Spinal cord (tissue), 10 donors: ENCODE measurements around the gene TMEM150C. TPM values are rescaled to one million over a fixed set of nuclear protein-coding genes. Genes with fewer than 3 reads are reported as not detected.
"Not testable (repeated sequence)": the region's sequence is repeated elsewhere in the genome, so short reads cannot be mapped to it uniquely, and the experiment has no call there.

Experiments used
- DNase-seq, 6 donors: peaks; one replicate each; pipeline versions ENCODE4 v3.0.0 to v3.0.0-alpha.2; 2013 to 2015; ENCODE audit warnings: low spot score in 6 of 6, low read depth in 4 of 6
- H3K27ac ChIP-seq: one replicate; pipeline ENCODE4 v1.5.1; 2013; ENCODE audit warnings: low read depth, low read length, control low read depth
- H3K27me3 ChIP-seq: one replicate; pipeline ENCODE4 v1.6.1; 2013; ENCODE audit warnings: low read length; ENCODE audit not compliant: control insufficient read depth, insufficient read depth
- H3K36me3 ChIP-seq: one replicate; pipeline ENCODE4 v1.6.1; 2013; ENCODE audit warnings: low read length; ENCODE audit not compliant: control insufficient read depth, insufficient read depth
- H3K4me1 ChIP-seq: one replicate; pipeline ENCODE4 v1.6.1; 2013; ENCODE audit warnings: low read length; ENCODE audit not compliant: control insufficient read depth, insufficient read depth
- H3K4me3 ChIP-seq: one replicate; pipeline ENCODE4 v1.5.1; 2013; ENCODE audit warnings: low read depth, low read length, control low read depth
- H3K9me3 ChIP-seq: one replicate; pipeline ENCODE4 v1.6.1; 2013; ENCODE audit warnings: low read length; ENCODE audit not compliant: control insufficient read depth, insufficient read depth
- WGBS: methylation state at CpG from one replicate; pipeline ENCODE4 v1.1.5; 2013; ENCODE audit warnings: missing lambda C conversion rate; ENCODE audit not compliant: insufficient coverage; 5-methylcytosine and 5-hydroxymethylcytosine counted together
- polyA plus RNA-seq, 2 donors: library from polyadenylated mRNA; unstranded; fragments of 120-200 nt; gene quantifications; one replicate each; pipeline ENCODE4 v1.2.1, GENCODE V29; 2013; ENCODE audit not compliant: insufficient read length in 2 of 2
- total RNA-seq, 2 donors: library from RNA; depleted of rRNA in 1 of 2; stranded (reverse); fragments of 120-200 nt in 1 of 2; fragments of >200 nt in 1 of 2; gene quantifications; one replicate each; pipeline versions ENCODE4 v1.2.3 to v1.2.4, GENCODE V29; 2013 to 2014
- donor health status: healthy.

TMEM150C gene
- total and polyA plus RNA-seq, 4 donors: 16.8 to 30.1 (median 23.5) TPM

DNA sequence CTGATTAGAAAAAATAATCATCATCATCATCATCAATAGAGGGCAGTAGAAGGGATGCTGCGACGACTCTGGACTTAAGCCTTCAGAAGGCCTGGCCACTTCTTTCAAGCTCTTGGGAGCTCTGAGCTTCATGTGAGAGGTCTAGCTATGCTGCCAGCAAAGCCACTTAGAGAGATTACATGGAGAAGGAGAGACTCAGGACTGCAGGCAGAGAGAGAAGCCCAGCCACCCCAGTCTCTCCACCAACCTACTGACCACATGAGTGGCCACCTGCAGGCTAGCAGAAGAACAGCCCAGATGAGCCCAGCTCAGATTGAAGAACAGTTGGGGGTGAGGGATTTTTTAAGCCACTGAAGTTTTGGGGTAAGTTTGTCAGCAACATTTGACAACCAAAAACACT lies 17.1 kb upstream of the TMEM150C start:
- Histone ChIP-seq H3K36me3 (no peaks in the 10 kb centered on the region), H3K27me3 (no peaks in the 10 kb centered on the region), H3K27ac (no peak overlapping the region), H3K9me3 (no peaks in the 10 kb centered on the region), H3K4me3 (no peak overlapping the region), H3K4me1 (no peaks in the 10 kb centered on the region)
- WGBS: no CpG with 5 or more reads among the region's 2 CpGs
- no peak for DNase-seq

DNA sequence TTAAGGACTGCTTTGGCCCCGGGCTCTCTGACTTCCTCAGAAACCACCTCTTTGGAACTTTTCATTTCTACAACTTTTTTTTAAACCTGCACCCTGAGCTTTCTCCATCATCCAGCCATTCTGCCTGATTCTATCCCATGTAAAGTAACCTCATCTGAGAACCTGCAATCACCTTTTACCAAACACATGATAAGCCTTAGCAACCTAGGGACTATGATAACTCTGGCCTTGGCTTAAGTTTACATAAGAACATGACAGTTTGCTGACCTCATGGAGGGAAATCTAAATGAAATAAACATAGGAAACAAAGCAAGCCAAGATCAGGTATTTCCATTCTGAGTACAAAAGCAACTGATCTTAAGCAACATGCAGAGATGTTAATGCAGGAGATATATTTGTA lies 15.7 kb upstream of the TMEM150C start:
- Histone ChIP-seq H3K4me3 (no peak overlapping the region), H3K4me1 (no peaks in the 10 kb centered on the region), H3K9me3 (no peaks in the 10 kb centered on the region), H3K27me3 (no peaks in the 10 kb centered on the region), H3K27ac (no peak overlapping the region), H3K36me3 (no peaks in the 10 kb centered on the region)
- DNase-seq: no peak
- WGBS: 89% methylated on average over 1 of the region's 1 CpG

DNA sequence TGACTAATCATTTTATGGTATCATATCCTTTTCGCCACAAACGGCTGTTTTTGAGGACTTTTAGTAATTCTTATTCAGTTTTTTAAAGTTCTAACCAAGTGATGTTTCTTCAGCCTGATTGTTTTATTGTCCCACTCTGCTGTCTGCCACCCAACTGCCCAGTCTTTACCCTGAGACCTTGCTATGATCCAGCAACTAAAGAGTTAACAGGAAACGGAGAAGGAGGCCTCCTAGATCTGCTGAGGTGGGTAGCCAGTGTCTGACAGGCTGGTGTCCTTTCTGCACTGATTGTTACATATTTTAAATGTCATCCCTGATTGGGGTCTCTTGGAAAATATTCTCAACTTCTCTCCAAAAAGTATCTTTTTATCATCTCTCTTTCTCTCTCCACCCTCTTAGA lies 7.9 kb upstream of the TMEM150C start:
- Histone ChIP-seq H3K4me3 (no peak overlapping the region), H3K27ac (no peak overlapping the region), H3K36me3 (no peaks in the 10 kb centered on the region), H3K9me3 (no peaks in the 10 kb centered on the region), H3K4me1 (no peaks in the 10 kb centered on the region), H3K27me3 (no peaks in the 10 kb centered on the region)
- DNase-seq: no peak
- no CpG with 5 or more reads among the region's 3 CpGs for WGBS

DNA sequence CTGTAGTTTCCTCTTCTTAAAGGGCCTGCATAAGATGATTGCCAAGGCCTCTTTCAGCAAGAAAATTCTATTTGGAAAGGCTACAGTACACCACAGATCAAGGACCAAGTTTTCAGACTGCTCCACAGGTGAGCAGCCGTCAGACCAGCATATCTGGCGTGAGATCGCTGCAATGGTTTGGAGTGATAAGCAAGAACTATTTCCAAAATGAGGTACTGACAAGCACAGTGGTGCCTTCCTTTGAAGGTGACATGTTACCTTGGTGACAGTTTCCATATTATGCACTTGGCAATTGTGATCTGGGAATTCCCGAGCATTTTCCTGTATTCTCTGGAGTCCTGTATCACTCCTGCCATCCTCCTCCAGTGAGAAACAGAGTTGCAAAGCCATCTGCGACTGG lies 7.3 kb upstream of the TMEM150C start:
- Histone ChIP-seq H3K27me3 (no peaks in the 10 kb centered on the region), H3K4me1 (no peaks in the 10 kb centered on the region), H3K9me3 (no peaks in the 10 kb centered on the region), H3K27ac (no peak overlapping the region), H3K4me3 (no peak overlapping the region), H3K36me3 (no peaks in the 10 kb centered on the region)
- WGBS: 78% methylated on average over 5 of the region's 5 CpGs
- DNase-seq: no peak

DNA sequence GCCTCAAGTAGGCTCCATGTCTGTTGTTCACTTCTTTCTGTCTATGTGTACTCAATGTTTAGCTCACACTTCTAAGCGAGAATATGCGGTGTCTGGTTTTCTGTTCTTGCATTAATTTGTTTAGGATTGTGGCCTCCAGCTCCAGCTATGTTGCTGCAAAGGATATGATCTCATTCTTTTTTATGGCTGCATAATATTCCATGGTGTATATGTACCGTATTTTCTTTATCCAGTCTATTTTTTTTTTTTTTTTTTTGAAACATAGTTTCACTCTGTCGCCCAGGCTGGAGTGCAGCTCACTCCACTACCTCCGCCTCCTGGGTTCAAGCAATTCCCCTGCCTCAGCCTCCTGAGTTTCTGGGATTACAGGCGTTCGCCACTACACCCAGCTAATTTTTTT lies 5.7 kb upstream of the TMEM150C start:
- H3K9me3 ChIP-seq: no peaks in the 10 kb centered on the region
- no peaks in the 10 kb centered on the region for H3K36me3 ChIP-seq
- H3K4me1 ChIP-seq: peaks cover 2% of the 10 kb centered on the region
- no peak for DNase-seq
- no peak overlapping the region for H3K27ac ChIP-seq
- H3K27me3 ChIP-seq: no peaks in the 10 kb centered on the region
- no CpG with 5 or more reads among the region's 7 CpGs for WGBS
- H3K4me3 ChIP-seq: no peak overlapping the region

DNA sequence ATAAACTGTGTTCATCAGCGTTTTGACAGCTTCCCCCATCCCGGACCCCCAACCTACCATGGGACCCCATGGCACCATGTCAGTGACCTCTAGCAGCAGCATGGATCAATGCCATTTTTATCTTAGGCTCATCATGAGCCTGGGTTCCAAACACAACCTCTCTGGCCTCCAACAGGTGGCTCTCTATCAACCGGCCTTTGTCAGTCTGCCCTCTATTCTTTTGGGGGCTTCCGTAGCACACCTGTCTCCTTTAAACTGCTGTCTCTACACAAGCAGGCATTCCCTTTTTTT lies 721 bp upstream of the TMEM150C start:
- H3K9me3 ChIP-seq: no peaks in the 10 kb centered on the region
- H3K4me3 ChIP-seq: peak overlapping the region; percentile 49
- no peaks in the 10 kb centered on the region for H3K27me3 ChIP-seq
- H3K36me3 ChIP-seq: no peaks in the 10 kb centered on the region
- peaks cover 17% of the 10 kb centered on the region for H3K4me1 ChIP-seq
- WGBS: 51% methylated on average over 3 of the region's 4 CpGs
- DNase-seq: no peak
- H3K27ac ChIP-seq: no peak overlapping the region

DNA sequence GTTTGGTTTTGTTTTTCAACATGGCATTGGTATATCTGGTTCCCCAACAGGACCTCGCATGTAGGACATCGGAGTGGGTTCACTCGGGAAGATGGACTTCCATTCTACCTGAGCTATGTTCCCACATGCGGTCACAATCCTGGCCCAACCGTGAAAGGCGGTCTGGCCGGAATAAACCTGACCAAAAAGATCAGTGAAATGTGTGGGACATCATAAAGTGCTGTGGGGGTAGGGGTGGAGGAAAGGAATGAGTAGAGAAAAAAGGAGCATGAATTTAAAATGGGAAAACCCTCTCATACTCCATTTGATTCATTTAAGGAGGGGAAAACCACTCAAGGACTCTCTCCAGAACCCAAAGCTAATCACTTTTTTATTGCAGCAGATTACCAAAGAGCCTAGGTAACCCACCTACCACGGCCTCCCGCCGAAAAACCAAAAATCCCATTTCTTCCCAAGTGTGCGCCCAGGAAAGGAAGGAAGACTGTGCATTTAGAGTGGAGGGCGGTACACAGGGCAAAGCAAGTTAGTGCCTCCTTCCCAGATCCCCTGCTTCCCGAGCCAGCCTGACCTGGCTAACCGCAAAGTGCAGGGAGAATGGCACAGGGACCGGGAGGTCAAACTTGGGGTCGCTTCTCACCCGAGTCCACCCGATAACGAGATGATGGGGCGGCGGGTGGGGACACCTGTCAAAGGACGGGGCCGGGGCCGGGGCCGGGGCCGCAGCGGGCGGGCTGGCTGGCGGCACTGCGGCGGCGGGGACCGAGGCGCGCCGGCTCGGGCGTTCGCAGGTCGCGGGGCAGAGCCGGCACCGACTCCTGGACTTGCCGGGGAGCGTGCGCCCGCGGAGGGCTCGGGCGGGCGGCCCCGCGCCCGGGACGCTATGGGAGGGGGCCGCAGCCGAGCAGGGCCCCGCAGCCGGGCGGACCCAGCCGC lies 669 bp downstream of the TMEM150C start:
- Histone ChIP-seq H3K4me1 (peaks cover 17% of the 10 kb centered on the region), H3K36me3 (no peaks in the 10 kb centered on the region), H3K9me3 (no peaks in the 10 kb centered on the region), H3K4me3 (peak overlapping the region; percentile 36), H3K27ac (no peak overlapping the region), H3K27me3 (no peaks in the 10 kb centered on the region)
- peak in 2 of 6 donors; percentile 47 to 49 for DNase-seq
- WGBS: 5% methylated on average over 52 of the region's 61 CpGs

DNA sequence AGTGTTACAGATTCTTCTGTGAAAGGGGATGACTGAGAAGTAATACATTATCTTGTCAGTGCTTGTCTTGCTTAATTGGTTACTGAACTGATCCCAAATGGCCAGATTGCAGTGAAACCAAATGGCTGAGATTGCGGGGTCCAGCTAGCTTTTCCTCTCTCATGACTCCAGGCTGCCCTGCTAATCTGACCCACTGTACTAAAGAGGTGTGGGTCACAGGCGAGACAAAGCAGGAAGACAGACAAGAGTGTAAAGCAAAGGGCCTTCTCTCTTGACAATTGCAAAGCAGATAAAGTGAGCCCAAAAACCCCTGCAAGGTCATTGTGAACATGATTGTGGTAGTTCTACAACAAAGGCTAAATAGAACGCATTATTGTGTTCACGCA lies 2.1 kb downstream of the TMEM150C start:
- WGBS: 86% methylated on average over 1 of the region's 4 CpGs
- H3K4me3 ChIP-seq: no peak overlapping the region
- H3K9me3 ChIP-seq: no peaks in the 10 kb centered on the region
- no peaks in the 10 kb centered on the region for H3K36me3 ChIP-seq
- peak in 1 of 6 donors; percentile 8 for DNase-seq
- peaks cover 17% of the 10 kb centered on the region for H3K4me1 ChIP-seq
- H3K27ac ChIP-seq: no peak overlapping the region
- H3K27me3 ChIP-seq: no peaks in the 10 kb centered on the region

DNA sequence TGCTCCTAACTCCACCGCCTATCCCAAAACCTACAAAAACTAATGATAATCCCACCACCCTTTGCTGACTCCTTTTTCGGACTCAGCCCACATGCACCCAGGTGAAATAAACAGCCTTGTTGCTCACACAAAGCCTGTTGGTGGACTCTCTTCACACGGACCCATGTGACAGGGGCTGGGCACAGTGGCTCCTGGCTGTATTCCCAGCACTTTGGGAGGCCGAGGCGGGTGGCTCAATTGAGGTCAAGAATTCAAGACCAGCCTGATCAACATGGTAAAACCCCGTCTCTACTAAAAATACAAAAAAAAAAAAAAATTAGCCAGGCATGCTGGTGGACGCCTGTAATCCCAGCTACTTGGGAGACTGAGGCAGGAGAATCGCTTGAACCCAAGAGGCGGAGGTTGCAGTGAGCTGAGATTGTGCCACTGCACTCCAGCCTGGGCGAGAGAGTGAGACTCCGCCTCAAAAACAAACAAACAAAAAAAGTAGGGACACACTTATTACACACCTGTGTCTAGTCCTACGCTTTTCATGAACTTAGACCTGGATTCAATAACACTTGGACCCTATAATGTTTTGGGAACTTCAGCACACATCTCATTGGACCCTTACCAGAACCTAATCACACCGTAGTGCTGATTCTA lies 2.6 kb downstream of the TMEM150C start:
- not testable (repeated sequence) for H3K27me3 ChIP-seq, H3K9me3 ChIP-seq, DNase-seq, H3K36me3 ChIP-seq, H3K27ac ChIP-seq, H3K4me3 ChIP-seq
- peaks cover 17% of the 10 kb centered on the region for H3K4me1 ChIP-seq
- WGBS: 73% methylated on average over 3 of the region's 13 CpGs

DNA sequence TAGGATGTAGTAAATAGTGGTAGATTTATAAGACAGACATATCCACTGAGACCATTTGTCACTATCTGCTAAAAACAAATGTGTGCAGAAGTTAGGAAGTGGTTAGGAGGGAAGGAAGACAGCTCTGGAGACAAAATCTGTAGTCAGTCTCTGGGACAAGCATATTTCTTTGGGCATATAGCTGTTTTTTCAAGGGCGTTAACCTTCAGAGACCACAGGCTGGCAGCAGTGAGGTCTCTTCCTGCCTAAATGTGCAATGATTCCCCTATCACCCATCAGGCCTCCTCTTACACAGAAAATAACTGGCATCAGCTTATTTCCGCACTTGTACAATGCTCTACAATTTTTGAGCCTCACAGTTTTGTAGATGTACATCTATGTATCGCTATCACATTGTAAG lies 6.5 kb downstream of the TMEM150C start:
- Histone ChIP-seq H3K4me1 (peaks cover 3% of the 10 kb centered on the region), H3K9me3 (no peaks in the 10 kb centered on the region), H3K27ac (no peak overlapping the region), H3K27me3 (no peaks in the 10 kb centered on the region), H3K4me3 (no peak overlapping the region), H3K36me3 (no peaks in the 10 kb centered on the region)
- peak in 2 of 6 donors; percentile 15 to 60 for DNase-seq
- WGBS: no CpG with 5 or more reads among the region's 3 CpGs
